Natural killer cell (primary cell): ENCODE measurements around the gene RASGRF1. TPM values are rescaled to one million over a fixed set of nuclear protein-coding genes. Genes with fewer than 3 reads are reported as not detected.

ENCODE experiments used
- ATAC-seq, 3 donors: fragments of 150-1000 bp in 2 of 3; fragments of 200-7000 bp in 1 of 3; cut with Tn5 transposase; 1 replicate in 1 of 3; 2 replicates in 2 of 3; pipeline ENCODE4 v1.10.0; 2021; ENCODE audit warnings: mild to moderate bottlenecking in 2 of 3, moderate library complexity in 2 of 3
- DNase-seq, 2 donors: peaks; one replicate each; pipeline versions ENCODE4 v3.0.0 to v3.0.0-alpha.2; 2013 to 2021; ENCODE audit warnings: mixed read lengths in 1 of 2
- H3K27ac ChIP-seq: one replicate; pipeline ENCODE4 v1.5.1; 2013; ENCODE audit warnings: mild to moderate bottlenecking, low read length
- H3K27me3 ChIP-seq: one replicate; pipeline ENCODE4 v1.6.1; 2013; ENCODE audit warnings: low read length; ENCODE audit not compliant: control insufficient read depth, insufficient read depth
- H3K36me3 ChIP-seq: one replicate; pipeline ENCODE4 v1.6.1; 2013; ENCODE audit warnings: low read length; ENCODE audit not compliant: control insufficient read depth, insufficient read depth
- H3K4me1 ChIP-seq: one replicate; pipeline ENCODE4 v1.6.1; 2013; ENCODE audit warnings: low read length; ENCODE audit not compliant: control insufficient read depth, insufficient read depth
- H3K4me3 ChIP-seq: one replicate; pipeline ENCODE4 v1.5.1; 2013; ENCODE audit warnings: low read length
- H3K9me3 ChIP-seq: one replicate; pipeline ENCODE4 v1.6.1; 2013; ENCODE audit warnings: low read length; ENCODE audit not compliant: control insufficient read depth, insufficient read depth
- H3K27ac Mint-ChIP-seq, 2 donors: one replicate each; pipeline ENCODE4 v1.8.0; 2022; ENCODE audit warnings: mild to moderate bottlenecking in 2 of 2, mixed read lengths in 2 of 2, moderate library complexity in 1 of 2
- H3K27me3 Mint-ChIP-seq, 2 donors: one replicate each; pipeline ENCODE4 v1.8.0; 2022; ENCODE audit warnings: low read depth in 2 of 2, mixed read lengths in 2 of 2
- H3K36me3 Mint-ChIP-seq: one replicate; pipeline ENCODE4 v1.8.0; 2022; ENCODE audit warnings: mixed read lengths
- H3K4me1 Mint-ChIP-seq, 2 donors: one replicate each; pipeline ENCODE4 v1.8.0; 2022; ENCODE audit warnings: mixed read lengths in 2 of 2
- H3K4me3 Mint-ChIP-seq: one replicate; pipeline ENCODE4 v1.8.0; 2022; ENCODE audit warnings: mild to moderate bottlenecking, moderate library complexity, mixed read lengths
- H3K9me3 Mint-ChIP-seq, 2 donors: one replicate each; pipeline ENCODE4 v1.8.0; 2022; ENCODE audit warnings: mixed read lengths in 2 of 2
- CTCF ChIP-seq: fragments of 200-600 bp; IDR thresholded peaks from one replicate; pipeline ENCODE4 v1.8.0; 2022; ENCODE audit warnings: antibody characterized with exemption
- WGBS: methylation state at CpG from one replicate; pipeline ENCODE4 v1.1.7; 2013; ENCODE audit warnings: missing lambda C conversion rate; ENCODE audit not compliant: insufficient coverage; 5-methylcytosine and 5-hydroxymethylcytosine counted together
- intact Hi-C: fragments of 100-400 bp; cut with micrococcal nuclease; formaldehyde crosslinking; loops from one replicate; pipeline ENCODE4 v1.14.2; 2022
- total RNA-seq, 4 donors: library from RNA; stranded (reverse); fragments of 120-200 nt in 1 of 4; gene quantifications; one replicate each; pipeline versions ENCODE4 v1.2.3 to v1.2.4, GENCODE V29; 2013 to 2022

The RASGRF1 gene
- total RNA-seq, 3 donors from 2014 or later (not counting 1 experiment from before 2014, with no cell fraction given), result not detected

GRCh38 chr15:79057050-79057449, 33.5 kb downstream of the RASGRF1 start:
- DNase-seq (no peak), ATAC-seq (no peak)
- no peak for TF ChIP-seq CTCF
- H3K9me3 Mint-ChIP-seq, result no peaks in the 10 kb centered on the region
- no peaks in the 10 kb centered on the region for H3K4me1 Mint-ChIP-seq
- H3K4me3 Mint-ChIP-seq, result no peak overlapping the region
- peaks cover 12 to 13% of the 10 kb centered on the region in 2 donors for H3K27me3 Mint-ChIP-seq
- no peaks in the 10 kb centered on the region for H3K9me3 ChIP-seq
- H3K4me3 ChIP-seq, result no peak overlapping the region
- H3K4me1 ChIP-seq, result no peaks in the 10 kb centered on the region
- no peaks in the 10 kb centered on the region for H3K36me3 ChIP-seq
- no peak overlapping the region for H3K27ac Mint-ChIP-seq
- H3K27me3 ChIP-seq, result no peaks in the 10 kb centered on the region
- intact Hi-C loops, result no loop called here
- H3K36me3 Mint-ChIP-seq, result no peaks in the 10 kb centered on the region
- no peak overlapping the region for H3K27ac ChIP-seq
- 84% methylated on average over 6 of the region's 6 CpGs for WGBS

GRCh38 chr15:79054350-79054749, 36.2 kb downstream of the RASGRF1 start:
- no peaks in the 10 kb centered on the region for H3K9me3 Mint-ChIP-seq
- ATAC-seq, result no peak
- no peak overlapping the region for H3K4me3 ChIP-seq
- peaks cover 12 to 15% of the 10 kb centered on the region in 2 donors for H3K27me3 Mint-ChIP-seq
- no peak overlapping the region for H3K27ac Mint-ChIP-seq
- DNase-seq, result no peak
- 78% methylated on average over 2 of the region's 3 CpGs for WGBS
- no peaks in the 10 kb centered on the region for H3K36me3 ChIP-seq
- H3K9me3 ChIP-seq, result no peaks in the 10 kb centered on the region
- no peak overlapping the region for H3K27ac ChIP-seq
- H3K36me3 Mint-ChIP-seq, result no peaks in the 10 kb centered on the region
- no peaks in the 10 kb centered on the region for H3K4me1 ChIP-seq
- no peak for TF ChIP-seq CTCF
- intact Hi-C loops, result no loop called here
- H3K4me3 Mint-ChIP-seq, result no peak overlapping the region
- H3K4me1 Mint-ChIP-seq, result no peaks in the 10 kb centered on the region
- no peaks in the 10 kb centered on the region for H3K27me3 ChIP-seq

- intact Hi-C loops, result no loop called here
- H3K9me3 ChIP-seq, result no peaks in the 10 kb centered on the region
- DNase-seq, result no peak
- Mint-ChIP-seq H3K9me3 (no peaks in the 10 kb centered on the region), H3K4me3 (no peak overlapping the region), H3K27me3 (peaks cover 12 to 15% of the 10 kb centered on the region in 2 donors), H3K27ac (no peak overlapping the region), H3K4me1 (no peaks in the 10 kb centered on the region), H3K36me3 (no peaks in the 10 kb centered on the region)
- H3K27me3 ChIP-seq, result no peaks in the 10 kb centered on the region
- ATAC-seq, result no peak
- WGBS, result 84% methylated on average over 2 of the region's 2 CpGs
- H3K36me3 ChIP-seq, result no peaks in the 10 kb centered on the region
- TF ChIP-seq CTCF, result no peak
- H3K4me1 ChIP-seq, result no peaks in the 10 kb centered on the region
- no peak overlapping the region for H3K27ac ChIP-seq
- H3K4me3 ChIP-seq, result no peak overlapping the region
Observed at GRCh38 chr15:79053894-79054293, 36.7 kb downstream of the RASGRF1 start.

GRCh38 chr15:79051941-79052731, 38.4 kb downstream of the RASGRF1 start:
- H3K36me3 Mint-ChIP-seq, result no peaks in the 10 kb centered on the region
- no peaks in the 10 kb centered on the region for H3K4me1 ChIP-seq
- H3K27me3 ChIP-seq, result no peaks in the 10 kb centered on the region
- no peak overlapping the region for H3K4me3 Mint-ChIP-seq
- H3K27ac Mint-ChIP-seq, result no peak overlapping the region
- no peak for TF ChIP-seq CTCF
- WGBS, result 64% methylated on average over 3 of the region's 3 CpGs
- no peak for ATAC-seq
- H3K9me3 ChIP-seq, result no peaks in the 10 kb centered on the region
- intact Hi-C loops, result no loop called here
- no peak for DNase-seq
- no peak overlapping the region for H3K27ac ChIP-seq
- no peaks in the 10 kb centered on the region for H3K36me3 ChIP-seq
- H3K4me3 ChIP-seq, result no peak overlapping the region
- peaks cover 12 to 13% of the 10 kb centered on the region in 2 donors for H3K27me3 Mint-ChIP-seq
- no peaks in the 10 kb centered on the region for H3K9me3 Mint-ChIP-seq
- no peaks in the 10 kb centered on the region for H3K4me1 Mint-ChIP-seq
